GM19023 (cell line): ENCODE results near the gene NXF1.
"Not testable (repeated sequence)": the region's sequence is repeated elsewhere in the genome, so short reads cannot be mapped to it uniquely, and the experiment has no call there.

ENCODE experiments used
- ATAC-seq: cut with Tn5 transposase; IDR thresholded peaks from one replicate; pipeline ENCODE4 v1.9.1; 2021; ENCODE audit warnings: mild to moderate bottlenecking, moderate library complexity; ENCODE audit not compliant: unreplicated experiment

NXF1 gene

GRCh38 chr11:62788991-62789390 is 16.2 kb downstream of the NXF1 start:
- no peak for ATAC-seq

DNA sequence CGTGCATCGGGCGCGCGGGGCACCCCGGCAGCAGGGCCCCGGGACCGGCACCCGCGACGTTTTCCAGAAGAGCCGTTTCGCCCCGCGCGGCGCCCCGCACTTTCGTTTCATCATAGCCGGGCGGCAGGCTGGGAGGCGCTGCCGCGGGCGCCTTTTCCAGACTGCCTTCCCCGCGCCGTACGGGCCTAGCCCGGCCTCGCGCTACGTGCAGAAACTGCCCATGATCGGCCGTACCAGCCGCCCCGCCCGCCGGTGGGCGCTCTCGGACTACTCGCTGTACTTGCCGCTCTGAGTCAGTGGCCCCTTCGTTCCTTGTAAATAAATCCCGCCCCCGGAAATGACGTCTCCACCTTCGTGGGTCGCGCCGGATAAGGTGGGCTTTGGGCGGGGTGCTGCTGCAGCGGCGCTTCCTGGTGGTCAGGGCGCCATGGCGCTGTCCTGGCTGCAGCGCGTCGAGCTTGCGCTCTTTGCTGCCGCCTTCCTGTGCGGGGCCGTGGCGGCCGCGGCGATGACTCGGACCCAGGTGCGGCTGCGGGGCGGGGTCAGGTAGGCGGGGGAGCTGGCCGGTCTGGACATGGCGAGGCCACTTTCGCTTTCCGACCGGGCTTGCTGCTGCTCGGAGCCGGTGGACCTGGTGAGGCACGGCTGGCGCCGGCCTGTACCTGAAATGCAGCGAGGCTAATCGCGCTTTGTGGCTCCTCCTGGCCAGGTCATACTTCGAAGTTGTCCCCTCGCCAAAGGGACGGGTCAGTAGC is 18.1 kb downstream of the NXF1 start, which contains the start of gene TMEM179B:
TSS of gene TMEM179B (plus strand) at position 398 of the 755 bp plus-strand sequence. CDS start at position 428, 30 bp downstream.
- ATAC-seq = peak; percentile 69

GRCh38 chr11:62786318-62787004 is 18.8 kb downstream of the NXF1 start:
- peak; percentile 70 for ATAC-seq

DNA sequence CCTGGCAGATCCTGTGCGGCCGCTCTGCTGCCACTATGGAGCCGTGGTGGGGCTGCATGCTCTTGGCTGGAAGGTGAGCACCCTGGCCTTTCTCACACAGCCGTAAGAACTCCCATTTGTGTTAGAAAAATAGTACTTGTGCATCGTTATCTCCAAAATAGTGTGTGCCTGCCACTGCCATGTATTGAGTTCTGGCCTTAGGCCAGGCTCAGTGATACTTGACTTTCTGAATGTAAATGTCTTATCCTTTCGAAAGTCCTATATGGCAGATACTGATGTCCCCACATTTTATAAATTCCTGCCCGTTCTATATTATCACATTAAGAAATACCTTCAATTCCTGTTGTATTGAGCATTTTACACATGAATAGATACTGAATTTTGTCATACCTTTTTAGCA is 22.5 kb downstream of the NXF1 start:
- no peak for ATAC-seq

DNA sequence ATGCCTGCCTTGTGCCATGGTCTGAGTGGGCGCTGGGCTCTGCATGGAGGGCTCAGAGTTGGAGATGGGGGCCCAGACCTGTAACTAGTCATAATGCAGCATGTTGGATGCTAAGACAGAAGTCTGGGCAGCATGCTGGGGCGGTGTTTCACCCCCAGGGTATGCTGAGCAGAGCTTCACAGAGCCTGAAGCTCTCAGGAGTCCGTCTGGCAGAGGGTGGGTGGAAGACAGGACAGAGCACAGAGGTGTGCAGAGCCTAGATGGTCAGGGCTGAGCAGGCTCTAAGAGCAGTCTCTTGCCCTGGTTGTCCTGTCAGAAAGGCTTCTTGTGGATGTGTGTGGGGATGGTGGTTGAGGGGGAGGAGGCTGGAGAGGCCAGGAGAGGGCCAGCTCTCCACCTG is 26.8 kb downstream of the NXF1 start:
- no peak for ATAC-seq

- ATAC-seq = no peak
Measured at GRCh38 chr11:62777389-62777788, 27.9 kb downstream of the NXF1 start.

DNA sequence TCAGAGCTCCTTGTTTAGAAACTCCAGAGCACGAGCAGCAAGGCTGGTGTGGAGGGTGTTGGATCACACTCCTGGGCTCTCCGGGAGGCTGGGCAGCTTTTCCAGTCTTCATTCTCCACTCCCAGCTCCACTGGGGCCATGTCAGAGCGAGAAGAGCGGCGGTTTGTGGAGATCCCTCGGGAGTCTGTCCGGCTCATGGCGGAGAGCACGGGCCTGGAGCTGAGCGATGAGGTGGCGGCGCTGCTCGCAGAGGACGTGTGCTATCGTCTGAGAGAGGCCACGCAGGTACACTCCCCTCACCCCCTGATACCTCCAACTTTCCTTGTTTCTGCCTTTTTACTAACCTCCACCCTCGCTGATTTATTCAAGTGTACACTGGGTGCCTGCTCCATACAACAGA is 29.6 kb downstream of the NXF1 start:
- ATAC-seq = no peak

- no peak for ATAC-seq
Measured at GRCh38 chr11:62774407-62774806, 30.8 kb downstream of the NXF1 start.

GRCh38 chr11:62771144-62772021 is 33.9 kb downstream of the NXF1 start, which contains the start of gene TAF6L:
Gene TAF6L, plus strand, starts transcription at chr11:62771396. Its CDS starts 4,388 bp downstream, at chr11:62775784.
- ATAC-seq = peak; percentile 86

DNA sequence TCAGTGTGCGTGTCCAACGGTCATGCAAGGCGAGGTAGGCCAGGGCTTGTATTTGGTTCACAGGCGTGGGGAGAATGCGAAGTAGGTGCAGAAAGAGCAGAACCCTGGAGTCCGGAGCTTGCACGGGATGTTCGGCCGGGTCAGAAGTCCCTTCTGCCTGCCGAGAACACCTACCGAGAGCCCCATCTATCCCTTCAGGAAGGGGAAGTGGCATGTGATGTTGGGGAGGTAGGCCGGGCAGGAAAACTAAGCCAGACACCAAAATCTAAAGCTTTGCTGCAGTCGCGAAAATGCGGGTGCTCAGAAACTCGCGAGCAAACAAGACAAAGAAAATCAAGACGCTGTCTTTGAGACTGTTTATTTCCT is 34.5 kb downstream of the NXF1 start:
- peak; percentile 3 for ATAC-seq

DNA sequence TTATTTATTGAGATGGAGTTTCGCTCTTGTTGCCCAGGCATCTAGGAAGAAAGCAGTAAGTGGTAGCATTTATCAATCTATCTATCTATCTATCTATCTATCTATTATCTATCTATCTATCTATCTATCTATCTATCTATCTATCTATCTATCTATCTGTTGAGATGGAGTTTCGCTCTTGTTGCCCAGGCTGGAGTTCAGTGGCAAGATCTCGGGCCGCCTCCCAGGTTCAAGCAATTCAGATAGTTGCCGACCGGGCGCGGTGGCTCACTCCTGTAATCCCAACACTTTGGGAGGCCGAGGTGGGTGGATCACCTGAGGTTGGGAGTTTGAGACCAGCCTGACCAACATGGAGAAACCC is 44.4 kb downstream of the NXF1 start:
- not testable (repeated sequence) for ATAC-seq

DNA sequence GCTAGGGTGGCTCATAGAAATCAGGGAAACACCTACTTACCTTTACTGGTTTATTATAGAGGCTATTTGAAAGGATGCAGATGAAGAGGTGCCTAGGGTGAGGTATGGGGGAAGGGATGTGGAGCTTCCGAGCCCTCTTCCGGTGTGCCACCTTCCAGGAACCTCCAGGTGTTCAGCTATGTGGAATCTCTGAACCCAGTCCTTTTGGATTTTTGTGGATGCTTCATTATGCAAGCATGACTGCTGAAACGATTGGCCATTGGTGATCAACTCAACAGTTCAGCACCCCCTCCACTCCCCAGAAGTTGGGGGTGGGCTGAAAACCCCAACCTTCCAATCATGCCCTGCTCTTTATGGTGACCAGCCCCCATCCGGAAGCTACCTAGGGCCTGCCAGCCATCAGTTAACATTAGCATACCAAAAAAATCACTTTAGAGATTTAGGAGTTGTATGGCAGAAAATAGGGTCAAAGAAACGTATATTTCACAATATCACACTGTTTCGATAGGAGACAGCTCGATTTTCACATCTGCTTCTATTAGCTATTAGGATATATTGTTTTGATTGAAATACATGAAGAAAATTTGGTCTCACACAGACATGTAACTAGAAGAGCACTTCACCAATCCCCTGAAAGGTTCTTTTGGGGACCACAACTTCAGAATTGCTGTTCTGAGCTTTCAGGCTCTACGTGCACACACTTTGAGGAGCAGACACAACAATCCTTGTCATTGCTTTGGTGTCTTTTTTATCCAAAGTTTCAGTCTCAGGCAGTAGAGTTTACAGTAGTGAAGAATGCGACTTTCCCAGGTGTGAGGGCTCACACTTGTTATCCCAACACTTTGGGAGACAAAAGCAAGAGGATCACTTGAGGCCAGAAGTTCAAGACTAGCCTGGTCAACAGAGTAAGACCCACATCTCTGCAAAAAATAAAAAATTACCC is 47.1 kb downstream of the NXF1 start:
- ATAC-seq = no peak

DNA sequence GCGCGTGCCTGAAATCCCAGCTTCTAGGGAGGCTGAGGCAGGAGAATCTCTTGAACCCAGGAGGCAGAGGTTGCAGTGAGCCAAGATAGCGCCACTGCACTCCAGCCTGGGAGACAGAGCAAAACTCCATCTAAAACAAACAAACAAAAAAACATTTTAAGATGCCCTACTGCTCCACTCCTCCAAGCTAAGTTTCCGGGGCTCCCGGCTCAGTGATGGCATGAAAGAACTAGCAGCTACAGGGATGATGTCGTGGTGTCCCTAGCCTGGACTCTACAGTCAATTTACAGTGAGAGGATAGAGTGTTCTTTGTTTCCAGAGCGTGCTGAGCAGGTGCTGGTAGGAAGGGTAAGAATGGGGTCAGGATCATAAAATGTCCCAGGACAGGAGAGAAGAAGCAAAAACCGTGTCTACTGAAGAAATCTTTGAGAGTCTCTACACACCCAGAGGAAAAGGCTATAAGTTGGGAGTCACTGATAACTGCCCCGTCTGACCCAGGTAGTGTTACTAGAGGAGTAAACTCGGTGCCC is 50.1 kb downstream of the NXF1 start:
- no peak for ATAC-seq

DNA sequence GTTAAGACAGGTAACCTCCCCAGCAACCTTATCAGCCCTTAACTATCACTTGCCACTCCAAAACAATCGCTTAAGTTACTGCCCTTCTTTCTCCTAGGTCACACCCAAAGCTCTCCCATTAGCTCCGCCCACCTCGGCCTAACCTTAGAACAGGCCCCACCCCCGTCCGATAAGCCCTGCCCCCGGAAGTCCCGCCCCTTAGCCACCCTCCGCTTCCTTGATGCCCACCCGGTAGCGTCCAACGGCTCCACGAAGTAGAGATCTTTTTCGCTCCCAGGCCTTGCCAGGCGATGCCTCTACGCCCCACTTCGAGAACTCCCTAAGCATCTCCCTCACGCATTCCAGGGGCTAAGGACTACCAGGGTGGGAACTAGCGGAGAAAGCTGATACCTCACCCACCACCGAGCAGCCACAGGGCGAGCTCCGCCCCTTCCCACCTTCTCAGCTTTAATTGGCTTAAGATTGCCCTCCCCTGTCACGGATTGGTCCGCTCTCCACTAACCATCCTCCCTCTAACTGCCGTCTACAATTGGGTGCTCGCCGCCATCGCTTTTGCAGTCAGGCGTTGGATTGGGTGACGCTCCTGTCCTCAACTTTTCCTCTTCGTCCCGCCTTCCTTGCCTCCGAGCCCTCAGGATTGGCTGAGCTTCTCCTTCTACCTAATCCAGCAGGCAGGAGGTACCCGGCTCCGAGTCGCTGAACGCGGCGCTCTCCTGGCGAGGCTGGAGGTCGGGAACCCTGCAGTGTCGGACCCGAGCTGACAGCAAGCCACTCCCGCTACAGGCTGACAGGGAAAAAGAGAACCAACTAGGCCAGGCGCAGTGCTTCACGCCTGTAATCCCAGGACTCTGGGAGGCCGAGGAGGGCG is 51.3 kb downstream of the NXF1 start, which contains the start of gene ZBTB3:
TSS of gene ZBTB3 (minus strand) at position 425 of the 868 bp plus-strand sequence. CDS start 496 bp downstream, outside the sequence.
- peak; percentile 96 for ATAC-seq

DNA sequence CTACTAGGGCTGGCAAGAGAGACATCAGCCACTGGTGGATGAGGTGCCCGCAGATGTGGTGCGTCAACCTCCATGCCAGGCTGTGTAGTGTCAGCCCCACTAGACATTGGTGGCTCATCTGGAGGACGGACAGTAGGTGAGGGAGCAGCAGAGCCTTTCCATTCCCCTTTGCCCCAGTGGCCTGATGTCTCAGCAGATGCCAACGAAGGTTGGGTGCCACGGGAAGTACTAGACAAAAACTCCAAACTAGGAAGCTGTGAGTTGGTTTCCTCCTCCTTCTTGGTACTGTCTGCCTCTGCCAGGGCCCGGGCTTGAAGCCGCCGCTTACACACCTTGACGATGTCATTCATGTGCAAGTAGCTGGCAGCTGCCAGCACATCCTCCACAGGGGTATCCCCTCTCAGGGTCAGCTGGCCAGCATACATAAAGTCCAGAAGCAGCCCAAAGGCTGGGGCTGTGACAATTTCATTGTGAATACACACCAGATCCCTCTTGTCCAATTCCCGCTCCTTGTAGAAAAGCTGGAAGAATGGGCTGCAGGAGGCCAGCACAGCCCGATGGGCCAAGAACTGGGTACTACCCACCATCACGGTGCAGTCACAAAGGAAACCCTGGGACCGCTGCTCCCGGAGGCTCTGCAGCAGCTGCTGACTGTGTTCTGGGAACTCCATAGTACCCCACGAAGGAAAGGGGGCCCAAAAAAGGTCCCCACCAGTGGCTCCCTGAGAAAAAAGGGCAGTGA is 52.1 kb downstream of the NXF1 start:
- no peak for ATAC-seq

- ATAC-seq = no peak
Measured at GRCh38 chr11:62752177-62752785, 53.0 kb downstream of the NXF1 start.

GRCh38 chr11:62749931-62750330 is 55.3 kb downstream of the NXF1 start:
- ATAC-seq = not testable (repeated sequence)
